AG04450 (cell line): ENCODE data around the gene CNTNAP2. TPM values are rescaled to one million over a fixed set of nuclear protein-coding genes. Genes with fewer than 3 reads are reported as not detected.
"Not testable (repeated sequence)": the region's sequence is repeated elsewhere in the genome, so short reads cannot be mapped to it uniquely, and the experiment has no call there.

Experiments
- CTCF ChIA-PET: fragments of 300-600, 350-600 bp; formaldehyde crosslinking; extraction: SDS; loops from one replicate; lab custom pipeline; 2022; ENCODE audit warnings: antibody characterized with exemption, inconsistent platforms; lab: Charles Lee
- POLR2A ChIA-PET: fragments of 350-600 bp; formaldehyde crosslinking; extraction: SDS; loops from one replicate; lab custom pipeline; 2021; ENCODE audit warnings: antibody characterized with exemption, inconsistent platforms; lab: Yijun Ruan, JAX
- DNase-seq: peaks from one replicate; pipeline ENCODE4 v3.0.0-alpha.2; 2011; ENCODE audit warnings: low read depth, low spot score
- H3K27ac ChIP-seq: one replicate; pipeline ENCODE4 v1.5.1; 2012; ENCODE audit warnings: low read depth, low read length, control low read depth
- H3K27me3 ChIP-seq: one replicate; pipeline ENCODE4 v1.6.0; 2012; ENCODE audit warnings: low read length; ENCODE audit not compliant: control insufficient read depth, insufficient read depth
- H3K4me3 ChIP-seq: 2 replicates; pipeline ENCODE4 v1.5.1; 2011; ENCODE audit warnings: mild to moderate bottlenecking, low read depth, low read length, control low read depth
- H3K9me3 ChIP-seq: 2 replicates; pipeline ENCODE4 v1.5.1; 2012; ENCODE audit warnings: low read length; ENCODE audit not compliant: control insufficient read depth, insufficient read depth
- polyA plus RNA-seq: library from polyadenylated mRNA; depleted of rRNA; stranded (reverse); fragments of >200 nt; gene quantifications from 2 replicates; pipeline ENCODE4 v1.2.3, GENCODE V29; 2011
- TF ChIP-seq, protein P1 (sequence below): IDR thresholded peaks from 2 replicates; pipeline ENCODE4 v1.5.1; 2011; ENCODE audit warnings: low read depth, low read length, control low read depth, inconsistent platforms

Gene CNTNAP2
- polyA plus RNA-seq, 1 experiment: not detected

DNA sequence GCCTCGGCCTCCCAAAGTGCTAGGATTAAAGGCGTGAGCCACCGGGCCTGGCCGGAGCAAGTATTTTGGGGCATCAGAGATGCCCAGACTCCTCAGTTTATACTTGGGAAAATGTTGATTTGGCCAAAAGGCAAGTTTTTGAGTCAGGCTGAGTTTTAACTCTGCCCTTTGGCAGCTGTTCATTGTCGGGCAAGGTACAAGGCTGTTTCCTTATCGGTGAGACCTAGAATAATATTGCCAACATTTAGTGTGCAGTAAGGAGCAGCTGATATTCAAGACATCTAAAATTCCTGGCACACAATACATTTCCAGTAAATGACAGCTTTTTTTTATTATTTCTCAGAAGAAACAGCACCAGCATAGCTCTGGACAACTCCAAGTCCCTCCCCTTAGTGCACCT is 2326.3 kb downstream of the CNTNAP2 start:
- H3K27ac ChIP-seq: no peak overlapping the region
- H3K27me3 ChIP-seq: no peaks in the 10 kb centered on the region
- ChIA-PET POLR2A (no interaction called here), CTCF (no interaction called here)
- TF ChIP-seq, protein P1, sequence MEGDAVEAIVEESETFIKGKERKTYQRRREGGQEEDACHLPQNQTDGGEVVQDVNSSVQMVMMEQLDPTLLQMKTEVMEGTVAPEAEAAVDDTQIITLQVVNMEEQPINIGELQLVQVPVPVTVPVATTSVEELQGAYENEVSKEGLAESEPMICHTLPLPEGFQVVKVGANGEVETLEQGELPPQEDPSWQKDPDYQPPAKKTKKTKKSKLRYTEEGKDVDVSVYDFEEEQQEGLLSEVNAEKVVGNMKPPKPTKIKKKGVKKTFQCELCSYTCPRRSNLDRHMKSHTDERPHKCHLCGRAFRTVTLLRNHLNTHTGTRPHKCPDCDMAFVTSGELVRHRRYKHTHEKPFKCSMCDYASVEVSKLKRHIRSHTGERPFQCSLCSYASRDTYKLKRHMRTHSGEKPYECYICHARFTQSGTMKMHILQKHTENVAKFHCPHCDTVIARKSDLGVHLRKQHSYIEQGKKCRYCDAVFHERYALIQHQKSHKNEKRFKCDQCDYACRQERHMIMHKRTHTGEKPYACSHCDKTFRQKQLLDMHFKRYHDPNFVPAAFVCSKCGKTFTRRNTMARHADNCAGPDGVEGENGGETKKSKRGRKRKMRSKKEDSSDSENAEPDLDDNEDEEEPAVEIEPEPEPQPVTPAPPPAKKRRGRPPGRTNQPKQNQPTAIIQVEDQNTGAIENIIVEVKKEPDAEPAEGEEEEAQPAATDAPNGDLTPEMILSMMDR: no peak
- H3K9me3 ChIP-seq: peaks cover 23% of the 10 kb centered on the region
- H3K4me3 ChIP-seq: no peak overlapping the region
- DNase-seq: no peak

DNA sequence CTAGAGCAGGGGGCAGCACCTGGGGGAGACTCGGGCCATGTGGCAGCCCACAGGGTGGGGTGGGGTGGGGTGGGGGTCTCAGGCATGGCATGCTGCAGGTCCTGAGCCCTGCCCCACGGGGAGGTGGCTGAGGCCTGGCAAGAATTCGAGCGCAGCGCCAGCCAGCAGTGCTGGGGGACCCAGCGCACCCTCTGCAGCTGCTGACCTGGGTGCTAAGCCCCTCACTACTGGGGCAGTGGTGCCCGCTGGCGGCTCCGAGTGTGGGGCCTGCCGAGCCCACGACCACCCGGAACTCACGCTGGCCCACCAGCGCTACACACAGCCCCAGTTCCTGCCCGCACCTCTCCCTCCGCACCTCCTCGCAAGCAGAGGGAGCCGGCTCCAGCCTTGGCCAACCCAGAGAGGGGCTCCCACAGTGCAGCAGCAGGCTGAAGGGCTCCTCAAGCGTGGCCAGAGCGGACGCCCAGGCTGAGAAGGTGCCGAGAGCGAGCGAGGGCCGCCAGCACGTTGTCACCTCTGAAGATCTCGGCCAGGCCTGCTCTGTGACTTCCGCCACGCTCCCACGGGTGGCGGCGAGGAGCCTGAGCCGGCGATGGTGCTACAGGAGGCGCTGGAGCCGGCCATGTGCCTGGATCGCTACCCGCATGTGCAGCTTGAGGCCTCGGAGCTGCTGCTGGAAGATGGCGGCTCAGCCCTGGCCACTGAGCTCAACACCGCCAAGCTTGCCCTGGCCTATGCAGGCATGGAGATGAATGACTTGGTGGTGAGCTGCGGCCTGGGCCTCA is 2328.9 kb downstream of the CNTNAP2 start:
- Histone ChIP-seq H3K9me3 (peaks cover 19% of the 10 kb centered on the region), H3K27ac (no peak overlapping the region), H3K27me3 (no peaks in the 10 kb centered on the region), H3K4me3 (no peak overlapping the region)
- TF ChIP-seq, protein P1: no peak
- CTCF ChIA-PET: no interaction called here
- POLR2A ChIA-PET: no interaction called here
- no peak for DNase-seq

DNA sequence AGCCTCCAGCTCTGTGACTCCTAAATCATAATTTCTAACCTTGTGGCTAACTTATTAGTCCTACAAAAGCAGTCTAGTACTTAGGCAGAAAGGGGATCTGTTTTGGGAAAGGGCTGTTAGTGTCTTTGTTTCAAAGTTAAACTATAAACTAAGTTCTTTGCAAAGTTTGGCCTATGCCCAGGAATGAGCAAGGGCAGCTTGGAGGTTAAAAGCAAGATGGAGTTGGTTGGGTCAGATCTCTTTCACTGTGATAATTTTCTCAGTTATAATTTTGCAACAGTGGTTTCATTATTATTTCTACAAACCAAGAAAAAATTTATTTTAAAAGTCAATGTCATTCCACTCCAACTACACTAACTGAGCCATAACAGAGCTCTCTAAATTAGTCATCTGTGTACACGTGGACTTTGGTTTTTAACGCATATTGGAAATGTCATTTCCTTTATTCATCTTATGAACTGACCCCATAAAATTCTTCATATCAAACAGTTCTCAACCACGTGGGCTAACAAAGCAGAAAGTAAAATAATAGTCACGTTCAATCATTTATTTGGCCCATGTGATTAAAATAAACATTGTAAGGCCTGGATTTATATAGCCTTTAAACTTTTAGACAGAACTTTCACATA is 2330.7 kb downstream of the CNTNAP2 start:
- DNase-seq: no peak
- Histone ChIP-seq H3K27ac (no peak overlapping the region), H3K9me3 (peaks cover 23% of the 10 kb centered on the region), H3K27me3 (no peaks in the 10 kb centered on the region), H3K4me3 (no peak overlapping the region)
- CTCF ChIA-PET: no interaction called here
- TF ChIP-seq, protein P1: no peak
- POLR2A ChIA-PET: no interaction called here

DNA sequence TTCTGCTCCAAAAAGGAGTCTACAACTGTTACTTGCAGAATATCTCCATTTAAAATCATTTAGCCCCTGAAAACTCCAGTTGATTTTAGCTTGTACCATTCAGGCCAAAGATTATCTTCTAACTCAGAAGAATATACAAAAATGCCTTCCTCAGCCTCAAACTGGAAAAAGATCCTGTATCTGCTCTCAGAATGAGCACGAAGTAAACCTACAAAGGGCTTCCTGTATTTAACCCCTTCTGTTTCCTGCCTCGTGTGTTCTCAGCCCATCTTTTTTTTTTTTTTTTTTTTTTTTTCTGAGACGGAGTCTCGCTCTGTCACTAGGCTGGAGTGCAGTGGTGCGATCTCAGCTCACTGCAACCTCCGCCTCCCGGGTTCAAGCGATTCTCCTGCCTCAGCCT is 2334.9 kb downstream of the CNTNAP2 start:
- H3K4me3 ChIP-seq, POLR2A ChIA-PET, H3K27me3 ChIP-seq, H3K9me3 ChIP-seq, H3K27ac ChIP-seq, CTCF ChIA-PET, DNase-seq: not testable (repeated sequence)

DNA sequence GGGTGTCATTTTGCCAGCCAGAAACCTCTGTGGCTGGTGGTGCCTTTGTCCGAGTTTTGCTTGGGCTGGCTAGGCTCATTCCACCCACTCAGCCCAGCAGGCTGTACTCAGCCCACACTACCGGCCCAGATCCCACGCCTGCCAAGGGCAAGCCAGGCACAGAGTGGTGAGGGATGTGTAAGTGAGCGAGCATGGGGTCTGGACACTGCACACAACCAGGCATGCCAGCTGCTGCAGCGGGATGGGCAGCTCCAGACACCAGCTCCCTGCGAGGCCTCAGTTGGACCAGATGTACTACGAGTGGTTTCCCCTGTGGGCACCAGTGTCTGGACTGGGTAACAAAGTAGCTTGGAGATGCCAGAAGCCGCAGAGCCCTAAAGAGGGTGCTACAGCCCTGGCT is 2339.8 kb downstream of the CNTNAP2 start:
- no peaks in the 10 kb centered on the region for H3K27me3 ChIP-seq
- TF ChIP-seq, protein P1: no peak
- peaks cover 26% of the 10 kb centered on the region for H3K9me3 ChIP-seq
- no peak overlapping the region for H3K4me3 ChIP-seq
- ChIA-PET POLR2A (no interaction called here), CTCF (no interaction called here)
- H3K27ac ChIP-seq: no peak overlapping the region
- DNase-seq: no peak
